ENCODE results near the gene NDUFB4. TPM values are rescaled to one million over a fixed set of nuclear protein-coding genes. Genes with fewer than 3 reads are reported as not detected.

NDUFB4 gene
- total RNA-seq, 1 experiment from 2014 or later, result 138 TPM

DNA sequence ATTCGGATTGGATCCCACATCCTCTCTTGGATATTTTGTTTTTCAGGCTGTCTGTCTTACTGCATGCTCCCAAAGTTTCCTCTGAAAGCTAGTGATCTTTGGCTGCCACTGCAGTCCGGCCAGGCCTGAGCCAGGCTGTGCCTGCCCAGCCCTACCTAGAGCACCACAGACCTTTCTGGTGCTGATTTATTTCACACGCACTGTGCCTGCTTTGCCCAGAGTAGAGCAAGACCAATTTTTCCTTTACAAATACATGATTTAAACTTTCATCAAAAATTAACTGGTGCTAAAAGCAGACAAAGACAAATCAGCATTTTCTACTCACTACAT, 28.0 kb upstream of the NDUFB4 start:
- no peaks in the 10 kb centered on the region for H3K27me3 Mint-ChIP-seq (ENCODE audit: unreplicated experiment)
- no peak for DNase-seq
- TF ChIP-seq, protein P1, sequence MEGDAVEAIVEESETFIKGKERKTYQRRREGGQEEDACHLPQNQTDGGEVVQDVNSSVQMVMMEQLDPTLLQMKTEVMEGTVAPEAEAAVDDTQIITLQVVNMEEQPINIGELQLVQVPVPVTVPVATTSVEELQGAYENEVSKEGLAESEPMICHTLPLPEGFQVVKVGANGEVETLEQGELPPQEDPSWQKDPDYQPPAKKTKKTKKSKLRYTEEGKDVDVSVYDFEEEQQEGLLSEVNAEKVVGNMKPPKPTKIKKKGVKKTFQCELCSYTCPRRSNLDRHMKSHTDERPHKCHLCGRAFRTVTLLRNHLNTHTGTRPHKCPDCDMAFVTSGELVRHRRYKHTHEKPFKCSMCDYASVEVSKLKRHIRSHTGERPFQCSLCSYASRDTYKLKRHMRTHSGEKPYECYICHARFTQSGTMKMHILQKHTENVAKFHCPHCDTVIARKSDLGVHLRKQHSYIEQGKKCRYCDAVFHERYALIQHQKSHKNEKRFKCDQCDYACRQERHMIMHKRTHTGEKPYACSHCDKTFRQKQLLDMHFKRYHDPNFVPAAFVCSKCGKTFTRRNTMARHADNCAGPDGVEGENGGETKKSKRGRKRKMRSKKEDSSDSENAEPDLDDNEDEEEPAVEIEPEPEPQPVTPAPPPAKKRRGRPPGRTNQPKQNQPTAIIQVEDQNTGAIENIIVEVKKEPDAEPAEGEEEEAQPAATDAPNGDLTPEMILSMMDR (IDR thresholded peaks at IDR 0.05; ENCODE audit: unreplicated experiment), result no peak
- no peaks in the 10 kb centered on the region for H3K36me3 Mint-ChIP-seq (ENCODE audit: insufficient read depth, unreplicated experiment)
- CTCF ChIA-PET, result interaction anchor here (0.6 to 1.7 kb wide), 7 partner anchors 9 to 979 kb away, joined by 4 to 10 read pairs (median 6); partner anchors contain the start of gene NDUFB4
- no peak overlapping the region for H3K27ac Mint-ChIP-seq (ENCODE audit: unreplicated experiment)
- BruUV-seq (replicated peaks), result no TSS peak
- H3K4me1 Mint-ChIP-seq (ENCODE audit: low read depth, unreplicated experiment), result no peaks in the 10 kb centered on the region
- no peak overlapping the region for H3K4me3 Mint-ChIP-seq (ENCODE audit: low read depth, unreplicated experiment)
- no peaks in the 10 kb centered on the region for H3K9me3 Mint-ChIP-seq (ENCODE audit: low read depth, unreplicated experiment)
- intact Hi-C loops (cut with micrococcal nuclease; ENCODE audit: unreplicated experiment), result loop anchor here (10.0 kb wide), 1 partner anchor 587 kb away; no protein-coding TSS in a partner anchor

DNA sequence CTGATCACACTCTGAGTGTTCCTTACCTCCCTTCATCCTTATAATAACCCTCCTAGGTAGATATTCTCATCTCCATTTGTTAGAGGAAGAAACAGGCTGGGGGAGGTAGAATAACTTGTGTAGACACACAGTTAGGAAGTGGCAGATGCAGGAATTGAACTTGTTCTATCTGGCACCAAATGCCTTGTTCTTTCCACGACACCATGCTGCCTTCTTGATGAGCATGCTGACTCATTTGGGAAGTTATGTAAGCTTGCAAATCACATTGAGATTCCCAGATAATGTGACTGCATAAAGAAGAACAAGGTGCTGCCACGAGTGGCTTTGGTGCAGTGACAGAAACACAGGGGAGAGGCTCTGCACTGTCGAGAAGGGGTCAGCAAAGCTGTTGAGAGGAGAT, 27.5 kb upstream of the NDUFB4 start:
- Mint-ChIP-seq H3K4me1 (ENCODE audit: low read depth, unreplicated experiment) (no peaks in the 10 kb centered on the region), H3K4me3 (ENCODE audit: low read depth, unreplicated experiment) (no peak overlapping the region), H3K27me3 (ENCODE audit: unreplicated experiment) (no peaks in the 10 kb centered on the region), H3K36me3 (ENCODE audit: insufficient read depth, unreplicated experiment) (no peaks in the 10 kb centered on the region), H3K27ac (ENCODE audit: unreplicated experiment) (no peak overlapping the region), H3K9me3 (ENCODE audit: low read depth, unreplicated experiment) (no peaks in the 10 kb centered on the region)
- CTCF ChIA-PET, result interaction anchor here (0.9 kb wide), 1 partner anchor 44 kb away, joined by 8 read pairs; no protein-coding TSS in a partner anchor
- DNase-seq, result no peak
- BruUV-seq (replicated peaks), result no TSS peak
- intact Hi-C loops (cut with micrococcal nuclease; ENCODE audit: unreplicated experiment), result loop anchor here (10.0 kb wide), 1 partner anchor 586 kb away; no protein-coding TSS in a partner anchor
- TF ChIP-seq, protein P1 (IDR thresholded peaks at IDR 0.05; ENCODE audit: unreplicated experiment), result no peak

DNA sequence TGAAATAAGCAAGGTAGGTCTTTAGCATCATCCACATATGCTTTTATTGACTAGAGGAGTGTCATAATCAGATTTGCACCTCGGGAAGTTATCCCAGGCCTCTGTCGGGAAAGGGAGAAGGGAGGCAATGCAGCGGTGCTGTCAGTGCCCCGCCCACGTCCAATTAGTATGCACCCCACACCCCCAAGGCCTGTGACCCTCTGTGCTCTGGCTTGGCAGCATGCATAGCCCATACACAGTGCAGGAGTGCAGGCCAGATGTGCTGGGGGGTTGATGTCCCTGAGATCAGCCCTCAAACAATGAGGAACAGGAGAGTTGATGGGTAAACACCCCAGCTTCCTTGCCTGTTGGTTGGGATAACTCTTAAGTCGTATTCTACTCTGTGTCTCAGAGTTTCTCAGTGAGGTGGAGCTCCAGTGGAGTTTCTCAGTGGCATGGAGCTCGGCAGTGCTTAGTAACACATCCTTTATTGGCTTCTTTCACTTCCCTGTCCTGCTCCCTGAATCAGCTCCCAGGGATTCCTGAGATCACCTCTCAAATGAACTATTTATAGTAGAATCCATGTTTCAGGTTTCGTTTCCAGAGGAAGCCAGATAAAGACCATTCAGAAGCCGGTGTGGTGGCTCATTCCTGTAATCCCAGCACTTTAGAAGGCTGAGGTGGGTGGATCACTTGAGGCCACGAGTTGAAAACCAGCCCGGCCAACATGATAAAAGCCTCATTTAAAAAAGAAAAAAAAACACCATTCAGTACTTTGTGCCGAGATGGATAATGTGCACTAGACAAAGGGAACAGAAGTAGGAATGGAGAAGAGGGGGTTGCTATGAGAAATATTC, 26.7 kb upstream of the NDUFB4 start:
- DNase-seq, result no peak
- Mint-ChIP-seq H3K36me3 (ENCODE audit: insufficient read depth, unreplicated experiment) (no peaks in the 10 kb centered on the region), H3K4me1 (ENCODE audit: low read depth, unreplicated experiment) (no peaks in the 10 kb centered on the region), H3K9me3 (ENCODE audit: low read depth, unreplicated experiment) (no peaks in the 10 kb centered on the region), H3K27me3 (ENCODE audit: unreplicated experiment) (no peaks in the 10 kb centered on the region), H3K4me3 (ENCODE audit: low read depth, unreplicated experiment) (no peak overlapping the region), H3K27ac (ENCODE audit: unreplicated experiment) (no peak overlapping the region)
- CTCF ChIA-PET, result no interaction called here
- TF ChIP-seq, protein P1 (IDR thresholded peaks at IDR 0.05; ENCODE audit: unreplicated experiment), result no peak
- intact Hi-C loops (cut with micrococcal nuclease; ENCODE audit: unreplicated experiment), result loop anchor here (10.0 kb wide), 1 partner anchor 585 kb away; no protein-coding TSS in a partner anchor
- BruUV-seq (replicated peaks), result no TSS peak

- intact Hi-C loops (cut with micrococcal nuclease; ENCODE audit: unreplicated experiment), result no loop called here
- CTCF ChIA-PET, result no interaction called here
- H3K9me3 Mint-ChIP-seq (ENCODE audit: low read depth, unreplicated experiment), result no peaks in the 10 kb centered on the region
- H3K4me3 Mint-ChIP-seq (ENCODE audit: low read depth, unreplicated experiment), result no peak overlapping the region
- no peaks in the 10 kb centered on the region for H3K4me1 Mint-ChIP-seq (ENCODE audit: low read depth, unreplicated experiment)
- no peak for DNase-seq
- no peak overlapping the region for H3K27ac Mint-ChIP-seq (ENCODE audit: unreplicated experiment)
- no peaks in the 10 kb centered on the region for H3K36me3 Mint-ChIP-seq (ENCODE audit: insufficient read depth, unreplicated experiment)
- no TSS peak for BruUV-seq (replicated peaks)
- TF ChIP-seq, protein P1 (IDR thresholded peaks at IDR 0.05; ENCODE audit: unreplicated experiment), result no peak
- no peaks in the 10 kb centered on the region for H3K27me3 Mint-ChIP-seq (ENCODE audit: unreplicated experiment)
These were observed 24.1 kb upstream of the NDUFB4 start for GRCh38 chr3:120572027-120572426.

Data from Calu3 (cell line).